Ramos (cell line): ENCODE results near the gene SETD1B.
"Not testable (repeated sequence)": the region's sequence is repeated elsewhere in the genome, so short reads cannot be mapped to it uniquely, and the experiment has no call there.

Experiments
- in situ Hi-C: fragments of 300-500 bp; cut with MboI; formaldehyde crosslinking; loops from one replicate; pipeline ENCODE4 v1.14.3; 2022; ENCODE audit warnings: low sequenced_read_pairs; ENCODE audit not compliant: unreplicated experiment

The SETD1B gene

DNA sequence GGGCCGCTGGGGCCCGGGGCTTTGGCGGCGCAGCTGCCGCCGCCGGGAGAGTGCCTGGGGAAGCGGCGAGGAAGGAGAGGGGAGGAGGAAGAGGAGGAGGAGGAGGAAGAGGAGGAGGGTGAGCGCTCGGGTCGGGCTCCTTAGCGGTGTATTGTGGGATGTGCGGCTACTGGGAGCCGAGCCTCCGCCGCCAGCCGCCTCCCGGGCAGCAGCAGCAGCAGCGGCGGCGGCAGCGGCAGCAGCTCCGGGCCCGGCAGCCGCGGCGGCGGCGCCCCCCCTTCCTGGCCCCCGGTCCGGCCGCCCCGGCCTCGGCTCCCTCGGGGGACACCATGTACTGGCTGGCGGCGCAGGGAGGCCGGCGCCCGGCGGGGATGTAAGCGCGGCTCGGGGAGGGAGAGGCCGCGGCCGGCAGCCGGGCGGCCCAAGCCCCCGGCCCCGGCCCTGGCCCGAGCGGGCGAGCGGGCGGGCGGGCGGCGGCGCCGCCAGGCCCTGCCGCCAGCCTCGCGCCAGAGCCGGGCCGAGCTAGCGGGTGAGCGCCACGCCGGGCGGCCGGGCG, at the start of gene SETD1B:
SETD1B (plus strand) TSS at position 149 of the 556 bp plus-strand sequence. CDS start 729 bp downstream, outside the sequence.
- in situ Hi-C loops, result no loop called here

DNA sequence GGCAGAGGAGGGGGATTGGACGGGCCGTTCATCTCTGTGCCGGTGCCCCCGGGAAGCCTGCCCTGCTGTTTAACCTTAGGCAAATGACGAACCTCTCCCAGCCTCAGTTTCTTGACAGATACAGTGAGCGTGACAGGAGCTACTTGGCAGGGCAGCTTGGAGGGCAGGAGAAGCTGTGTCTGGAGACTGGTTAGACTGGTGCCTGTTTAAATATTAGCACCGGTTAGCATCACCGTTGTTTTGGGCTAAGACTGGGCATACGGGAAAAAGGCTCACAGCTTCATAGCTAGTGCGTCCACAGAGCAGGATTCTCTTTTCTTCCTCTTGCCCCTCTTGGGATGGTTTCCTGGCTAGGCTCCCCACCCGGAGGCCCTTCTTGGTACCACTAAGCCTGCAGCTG, 49.0 kb upstream of the SETD1B start:
- in situ Hi-C loops, result no loop called here

DNA sequence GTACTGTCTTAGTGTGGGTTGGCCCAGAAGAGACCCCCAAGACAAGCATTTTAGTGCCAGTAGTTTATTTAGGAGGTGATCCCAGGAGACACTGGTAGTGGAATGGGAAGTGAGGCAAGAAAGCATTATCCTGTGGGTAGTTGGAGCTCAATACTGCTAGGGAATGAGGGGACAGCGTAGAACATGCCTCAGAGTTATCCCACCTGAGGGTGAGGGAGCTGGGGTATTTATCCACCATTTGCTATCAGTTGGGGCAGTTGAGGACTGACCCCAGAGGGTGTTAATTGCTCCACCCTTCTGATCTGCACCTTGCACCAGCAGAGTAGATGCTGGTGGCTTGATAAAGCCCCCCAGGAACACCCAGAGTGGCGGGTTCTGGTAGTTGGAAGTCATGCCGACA, 48.2 kb upstream of the SETD1B start:
- in situ Hi-C loops, result no loop called here

DNA sequence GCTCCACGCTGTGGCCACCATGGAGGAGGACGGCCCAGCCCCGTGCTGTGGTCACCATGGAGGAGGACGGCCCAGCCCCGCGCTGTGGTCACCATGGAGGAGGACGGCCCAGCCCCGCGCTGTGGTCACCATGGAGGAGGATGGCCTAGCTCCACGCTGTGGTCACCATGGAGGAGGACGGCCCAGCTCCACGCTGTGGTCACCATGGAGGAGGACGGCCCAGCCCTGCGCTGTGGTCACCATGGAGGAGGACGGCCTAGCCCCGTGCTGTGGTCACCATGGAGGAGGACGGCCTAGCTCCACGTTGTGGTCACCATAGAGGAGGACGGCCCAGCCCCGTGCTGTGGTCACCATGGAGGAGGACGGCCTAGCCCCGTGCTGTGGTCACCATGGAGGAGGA, 45.3 kb upstream of the SETD1B start:
- in situ Hi-C loops, result not testable (repeated sequence)

DNA sequence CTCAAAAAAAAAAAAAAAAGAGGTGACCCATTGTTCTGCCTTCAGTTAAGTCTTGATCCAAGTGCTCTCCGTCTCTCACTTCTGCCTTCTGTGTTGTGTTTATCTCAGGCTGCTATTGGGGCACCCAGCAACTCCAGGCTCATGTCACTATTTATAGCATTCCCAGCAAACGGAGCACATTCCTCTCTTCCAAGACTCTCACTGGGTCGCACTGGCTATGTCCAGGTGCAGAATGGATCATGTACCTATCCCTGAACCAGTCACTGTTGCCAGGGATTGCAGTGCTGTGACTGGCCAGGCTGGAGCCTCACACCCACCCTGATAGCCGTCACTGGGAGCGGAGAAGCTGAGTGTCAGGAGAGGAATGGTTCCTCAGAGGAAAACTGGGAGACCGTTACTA, 41.5 kb upstream of the SETD1B start:
- in situ Hi-C loops, result no loop called here

DNA sequence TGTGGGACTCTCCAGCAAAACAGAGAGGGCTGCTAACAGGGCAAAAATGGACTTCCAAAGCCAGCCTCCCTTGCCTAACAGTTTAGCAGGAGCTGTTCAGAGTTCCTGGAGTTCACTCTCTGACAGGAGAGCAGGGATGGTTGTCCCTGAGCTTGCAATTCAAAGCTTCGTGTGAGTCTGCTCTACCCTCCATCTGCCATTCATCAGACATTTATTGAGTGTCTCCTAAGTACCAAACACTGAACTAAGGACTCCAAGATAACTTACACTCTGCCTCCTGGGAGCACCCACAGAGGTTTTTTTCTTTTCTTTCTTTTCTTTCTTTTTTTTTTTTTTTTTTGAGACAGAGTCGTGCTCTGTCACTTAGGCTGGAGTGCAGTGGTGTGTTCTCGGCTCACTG, 39.0 kb upstream of the SETD1B start:
- in situ Hi-C loops, result no loop called here

DNA sequence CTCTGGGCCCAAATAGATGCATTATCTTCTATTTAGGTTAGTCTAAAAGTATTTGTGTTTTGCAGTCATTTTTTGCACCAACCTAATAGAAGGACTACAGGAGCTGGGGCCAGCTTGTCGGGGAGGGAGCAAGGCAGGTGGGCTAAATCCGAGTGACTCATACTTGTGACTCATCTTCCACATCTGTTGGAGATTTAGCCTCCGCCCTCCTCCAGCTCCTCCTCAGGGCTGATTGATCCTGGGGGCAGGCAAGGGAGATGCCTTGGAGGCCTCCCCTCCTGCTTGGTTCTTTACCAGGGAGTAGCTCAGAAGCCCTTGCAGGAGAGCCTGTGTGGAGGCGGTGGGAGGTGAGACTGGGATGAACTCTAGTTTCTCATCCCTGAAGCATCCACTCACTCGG, 38.2 kb upstream of the SETD1B start:
- in situ Hi-C loops, result no loop called here

DNA sequence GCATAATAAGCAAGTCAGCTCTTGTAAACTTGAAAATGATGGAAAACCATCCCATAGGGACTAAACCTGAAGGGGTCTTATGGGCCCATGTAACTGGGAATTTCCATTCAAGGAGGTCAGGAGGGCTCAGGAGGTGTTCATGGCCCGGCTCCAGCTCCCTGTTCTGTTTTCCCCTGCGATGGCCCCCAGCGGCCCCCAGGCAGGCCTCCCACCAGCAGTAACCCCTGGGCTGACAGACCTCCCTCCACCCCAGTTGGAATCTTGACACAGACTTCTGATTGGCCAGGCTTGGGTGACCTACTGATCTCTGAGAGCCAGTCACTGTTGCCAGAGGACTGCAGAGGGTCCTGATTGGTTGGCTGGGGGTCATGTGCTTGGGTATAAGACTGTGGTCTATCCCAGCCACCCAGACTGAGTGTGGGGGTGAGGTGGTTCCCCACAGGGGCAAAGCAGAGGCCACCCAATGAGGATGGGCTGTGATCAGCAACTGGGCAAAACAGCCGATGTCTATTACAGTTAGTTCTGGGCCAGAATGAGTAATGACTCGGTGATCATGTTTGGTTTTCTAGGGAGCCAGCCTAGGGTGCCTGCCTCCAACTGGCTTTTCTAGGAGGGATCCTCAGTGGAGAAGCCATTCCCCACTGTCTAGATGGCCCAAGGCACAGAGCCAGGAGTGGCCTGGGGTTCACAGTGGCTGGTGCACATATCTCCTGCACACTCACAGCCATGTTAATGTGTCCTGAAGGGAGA, 37.3 kb upstream of the SETD1B start:
- in situ Hi-C loops, result no loop called here

DNA sequence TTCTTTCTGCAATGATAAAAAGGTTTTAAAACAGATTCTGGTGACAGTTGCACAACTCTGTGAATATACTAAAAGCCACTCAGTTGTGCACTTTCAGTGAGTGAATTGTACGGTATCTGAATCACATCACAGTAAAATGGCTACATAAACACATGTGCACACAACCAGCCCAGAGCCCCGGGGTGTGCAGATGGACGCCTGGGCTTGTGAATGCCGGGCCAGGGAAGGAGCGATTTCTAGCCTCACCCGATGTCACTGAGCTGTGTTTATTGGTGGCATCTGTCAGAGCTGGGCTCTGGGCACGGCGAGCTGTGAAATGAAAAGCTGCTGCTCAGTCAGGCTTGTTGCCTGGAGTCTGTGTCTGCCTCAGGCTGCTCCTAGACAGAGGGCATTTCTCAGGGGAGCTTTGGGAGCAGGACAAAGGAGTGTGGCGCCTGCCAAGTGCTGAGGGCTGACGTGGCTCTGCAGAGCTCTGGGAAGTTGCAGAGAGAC, 36.2 kb upstream of the SETD1B start:
- in situ Hi-C loops, result no loop called here

DNA sequence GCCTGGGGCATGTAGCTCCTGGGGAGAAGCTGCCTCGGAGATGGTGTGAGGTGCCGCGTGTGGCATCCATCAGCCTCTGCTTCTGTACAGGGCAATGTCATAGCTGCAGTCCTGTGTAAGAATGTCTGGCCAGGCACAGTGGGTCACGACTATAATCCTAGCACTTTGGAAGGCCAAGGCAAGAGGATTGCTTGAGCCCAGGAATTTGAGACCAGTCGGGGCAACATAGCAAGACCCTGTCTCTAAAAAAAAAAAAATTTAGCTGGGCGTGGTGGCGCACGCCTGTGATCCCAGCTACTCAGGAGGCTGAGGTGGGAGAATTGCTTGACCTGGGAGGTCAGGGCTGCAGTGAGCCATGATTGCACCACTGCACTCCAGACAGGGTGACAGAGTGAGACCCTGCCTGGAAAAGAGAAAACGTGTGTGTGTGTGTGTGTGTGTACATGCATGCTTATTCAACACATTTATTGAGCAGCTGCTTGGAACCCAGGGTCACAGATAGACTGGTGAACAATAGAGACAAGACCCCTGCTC, 34.4 kb upstream of the SETD1B start:
- in situ Hi-C loops, result no loop called here

DNA sequence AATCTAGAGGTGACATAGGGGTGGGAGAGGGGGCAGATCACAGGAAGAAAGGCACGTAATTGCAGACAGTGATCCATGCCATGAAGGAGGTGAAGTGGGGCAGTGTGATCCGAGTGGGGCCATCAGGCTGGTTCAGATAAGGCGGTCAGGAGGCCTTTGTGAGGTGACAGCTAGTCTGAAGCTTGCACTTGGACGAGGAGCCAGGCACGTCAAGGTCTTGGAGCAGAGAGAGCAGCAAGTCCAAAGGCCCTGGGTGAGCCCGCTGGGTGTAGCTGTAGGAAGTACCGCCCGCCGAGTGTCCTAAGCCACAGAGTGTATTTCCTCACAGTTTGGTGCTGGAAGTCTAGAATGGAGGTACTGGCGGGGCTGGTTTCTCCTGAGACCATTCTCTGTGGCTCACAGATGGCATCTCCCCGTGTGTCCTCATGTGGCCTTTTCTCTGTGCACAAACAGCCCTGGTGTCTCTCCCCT, 33.9 kb upstream of the SETD1B start:
- in situ Hi-C loops, result no loop called here

DNA sequence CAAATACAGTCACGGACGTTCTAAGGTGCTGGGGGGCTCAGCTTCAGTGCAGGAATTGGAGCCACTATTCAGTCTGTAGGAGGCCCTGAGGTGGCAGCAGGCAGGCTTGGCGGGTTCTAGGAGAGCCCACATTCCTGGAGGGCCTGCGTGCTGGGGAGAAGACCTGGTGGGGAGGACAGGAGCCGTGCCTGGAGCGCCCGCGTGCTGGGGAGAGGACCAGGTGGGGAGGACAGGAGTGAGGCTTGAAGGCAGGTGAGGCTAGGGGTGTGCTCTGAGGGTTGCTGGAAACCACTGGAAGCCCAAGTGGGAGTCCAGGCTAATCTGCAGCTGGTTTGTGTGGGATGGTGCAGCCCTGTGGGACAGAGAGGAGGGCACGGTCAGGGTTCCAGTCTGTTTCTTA, 33.4 kb upstream of the SETD1B start:
- in situ Hi-C loops, result no loop called here

DNA sequence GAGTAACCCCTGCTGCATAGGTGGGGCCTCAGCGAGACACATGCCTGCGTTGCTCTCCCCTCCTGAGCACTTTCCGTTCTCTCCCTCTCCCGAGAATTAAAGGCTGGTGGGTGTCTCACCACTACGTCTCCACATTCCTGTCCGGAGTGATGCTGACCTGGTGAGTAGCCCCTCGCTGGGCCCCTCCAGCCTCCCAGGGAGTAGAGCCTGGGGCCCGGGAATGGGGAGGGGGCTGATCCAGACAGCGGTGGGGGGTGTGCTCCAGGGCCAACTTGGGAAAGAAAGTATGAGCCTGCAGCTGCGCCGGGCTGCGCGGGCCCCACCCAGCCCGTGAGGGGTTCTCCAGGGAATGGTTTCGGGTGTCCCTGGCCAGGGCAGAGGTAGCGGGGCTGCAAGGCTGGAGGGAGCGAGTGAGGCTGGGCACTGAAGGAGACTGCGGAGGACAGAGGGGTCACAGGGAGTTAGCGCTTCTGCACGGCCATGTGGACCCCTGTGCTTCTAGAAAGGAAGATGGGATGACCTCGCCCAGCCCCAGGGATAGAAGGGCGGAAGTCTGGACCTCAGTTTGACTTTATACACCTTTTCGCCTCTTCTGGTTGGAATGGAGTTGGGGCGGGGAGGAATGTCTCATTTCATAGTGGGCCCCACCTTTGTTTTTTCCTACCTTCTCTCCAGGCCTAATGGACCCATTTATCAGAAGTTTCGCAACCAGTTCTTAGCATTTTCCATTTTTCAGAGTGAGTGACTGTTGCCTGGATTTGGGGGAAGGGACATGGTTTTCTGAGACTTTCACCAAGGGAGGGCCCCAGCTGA, 32.8 kb upstream of the SETD1B start:
- in situ Hi-C loops, result no loop called here

DNA sequence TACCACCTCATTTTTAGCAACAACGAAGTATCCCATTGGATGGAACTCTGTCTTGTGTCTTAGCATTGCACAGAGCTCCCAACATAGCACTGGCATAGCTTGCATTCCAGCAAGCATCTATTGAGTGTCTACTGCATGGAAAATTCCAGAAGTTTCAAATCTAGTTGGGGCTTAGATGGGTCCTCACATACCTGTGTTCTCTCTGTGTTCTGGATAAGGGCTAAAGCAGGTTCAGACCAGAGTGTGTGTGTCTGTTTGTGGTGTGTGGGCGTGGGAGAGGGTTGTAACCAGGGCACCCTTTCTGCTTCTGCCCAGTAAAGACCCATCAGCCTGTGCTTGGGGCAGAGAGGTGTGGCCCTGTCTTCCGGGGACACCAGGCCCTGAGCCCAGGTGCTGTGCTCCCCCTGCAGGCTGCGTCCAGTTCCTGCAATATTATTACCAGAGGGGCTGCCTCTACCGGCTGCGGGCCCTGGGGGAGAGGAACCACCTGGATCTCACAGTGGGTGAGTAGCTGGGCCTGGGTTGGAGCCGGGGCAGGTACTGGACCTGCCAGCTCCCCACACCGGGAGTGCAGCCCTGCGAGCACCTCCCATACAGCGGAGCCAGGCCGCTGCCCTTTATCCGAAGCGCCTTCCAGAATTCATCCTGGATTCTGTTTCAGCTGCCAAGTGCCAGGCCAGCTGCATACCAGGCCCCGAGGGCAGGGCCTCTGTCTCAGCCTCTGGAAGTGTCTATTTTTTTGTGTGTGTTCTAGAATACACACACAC, 30.6 kb upstream of the SETD1B start:
- in situ Hi-C loops, result no loop called here

DNA sequence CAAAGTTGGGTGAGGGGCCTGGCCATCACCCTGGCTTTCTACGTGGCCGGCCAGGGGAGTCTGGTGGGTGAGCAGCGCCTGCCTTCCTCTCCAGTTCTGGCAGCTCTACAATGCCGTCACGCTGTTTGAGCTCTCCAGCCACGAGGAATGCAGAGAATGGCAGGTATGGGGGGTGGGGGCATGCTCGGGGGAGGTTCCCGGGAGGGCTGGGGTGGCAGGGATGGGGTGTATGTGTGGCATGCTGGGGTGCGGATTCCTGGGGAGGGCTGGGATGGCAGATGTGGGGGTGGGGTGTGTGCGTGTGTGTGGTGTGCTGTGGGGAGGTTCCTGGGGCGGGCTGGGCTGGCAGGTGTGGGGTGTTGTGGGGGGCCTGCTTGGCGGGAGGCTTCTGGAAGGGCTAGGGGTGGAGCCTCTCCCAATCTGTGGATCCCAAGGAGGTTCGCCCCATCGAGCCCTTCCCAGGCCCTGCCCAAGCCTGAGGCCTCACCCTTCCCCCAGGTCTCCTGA, 28.8 kb upstream of the SETD1B start:
- in situ Hi-C loops, result no loop called here

DNA sequence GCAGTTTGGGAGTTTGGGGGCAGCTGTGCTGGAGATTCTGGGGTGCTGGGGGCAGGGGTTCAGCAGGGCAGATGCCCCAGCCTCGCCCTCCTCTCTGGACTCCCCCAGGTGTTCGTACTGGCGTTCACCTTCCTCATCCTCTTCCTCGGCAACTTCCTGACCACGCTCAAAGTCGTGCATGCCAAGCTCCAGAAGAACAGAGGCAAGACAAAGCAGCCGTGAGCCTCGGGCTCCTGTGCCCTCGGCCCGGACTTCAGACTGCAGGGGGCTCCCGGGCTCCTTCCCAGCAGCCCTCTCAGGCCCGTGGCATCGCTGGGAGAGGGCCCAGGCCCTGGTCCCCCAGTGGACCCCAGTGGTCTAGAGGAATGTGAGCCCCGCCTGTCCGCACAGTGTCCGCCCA, 28.3 kb upstream of the SETD1B start:
- in situ Hi-C loops, result no loop called here

DNA sequence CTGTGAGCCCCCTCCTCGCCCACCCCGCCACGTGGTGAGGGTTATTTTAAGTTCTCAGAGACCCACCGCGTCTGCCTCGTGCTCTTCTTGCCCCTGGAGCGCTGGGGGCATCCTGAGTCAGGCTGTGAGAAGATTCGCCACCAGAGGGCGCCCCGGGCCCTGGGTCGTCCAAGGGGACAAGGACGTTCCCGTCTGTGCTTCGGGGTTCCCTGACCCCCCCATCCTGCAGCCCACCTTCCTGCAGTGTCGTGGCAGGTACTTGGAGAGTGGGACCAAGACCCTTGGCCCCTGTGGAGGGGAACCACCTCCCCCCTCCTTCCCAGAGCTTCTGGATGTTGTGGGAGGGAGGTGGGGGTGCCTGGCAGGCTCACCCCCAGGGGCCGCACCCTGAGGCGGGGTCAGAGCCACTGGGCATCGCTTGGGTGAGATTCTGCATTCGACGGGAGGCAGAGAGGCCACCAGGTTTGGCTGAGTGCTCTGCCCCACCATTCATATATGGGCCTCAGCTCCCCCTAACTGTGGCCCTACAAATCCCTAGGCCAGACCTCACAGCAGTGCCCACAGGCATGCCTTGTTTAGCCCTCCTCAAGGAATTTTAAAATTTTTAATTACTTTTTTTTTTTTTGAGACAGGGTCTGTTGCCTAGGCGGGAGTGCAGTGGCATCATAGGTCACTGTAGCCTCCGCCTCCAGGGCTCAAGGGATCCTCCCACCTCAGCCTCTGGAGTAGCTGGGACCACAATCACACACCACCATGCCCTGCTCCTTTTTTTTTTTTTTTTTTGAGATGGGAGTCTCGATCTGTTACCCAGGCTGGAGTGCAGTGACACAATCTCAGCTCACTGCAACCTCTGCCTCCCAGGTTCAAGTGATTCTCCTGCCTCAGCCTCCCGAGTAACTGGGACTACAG, 27.4 kb upstream of the SETD1B start:
- in situ Hi-C loops, result no loop called here

DNA sequence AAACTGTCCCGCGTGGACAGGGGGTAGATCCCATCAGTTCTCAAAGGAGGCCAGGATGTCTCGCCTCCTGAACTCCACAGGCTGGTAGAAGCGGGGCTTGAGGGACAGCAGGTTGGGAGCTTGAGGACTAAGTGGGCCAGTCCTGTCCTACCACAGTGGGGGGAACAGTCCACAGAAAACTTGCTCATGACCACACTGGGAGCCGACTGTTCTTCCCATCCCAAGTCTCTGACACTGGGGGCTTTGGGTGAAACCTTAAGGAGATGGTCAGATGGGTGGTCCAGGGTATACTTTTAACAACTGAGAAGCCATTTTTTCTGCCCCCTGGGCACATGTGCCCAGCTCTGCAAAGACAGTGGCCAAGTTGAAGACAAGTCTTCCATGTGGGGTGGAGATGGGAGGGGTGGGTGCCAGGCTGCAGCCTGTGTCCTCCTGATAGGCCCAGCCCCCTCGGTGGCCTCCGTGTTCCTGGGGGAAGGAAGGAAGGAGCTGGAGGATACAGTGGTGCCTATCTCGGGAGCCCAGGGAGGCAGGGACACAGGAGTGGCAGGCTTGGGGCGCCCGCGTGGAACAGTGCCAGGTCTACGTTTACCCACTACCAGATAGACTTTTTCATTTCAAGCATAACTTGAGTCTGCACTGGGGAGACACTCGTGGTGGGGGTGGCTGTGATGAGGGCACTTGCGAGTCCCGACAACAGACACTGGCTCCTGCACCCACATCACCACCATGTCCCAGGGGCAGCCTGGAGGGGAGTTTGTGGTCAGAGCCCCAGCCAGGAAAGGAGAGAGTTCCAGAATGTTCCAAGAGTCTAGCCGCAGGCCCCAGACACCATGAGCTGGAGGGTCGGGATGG, 25.0 kb upstream of the SETD1B start:
- in situ Hi-C loops, result no loop called here
